ENCODE results near the gene SLC35F3.
"Not testable (repeated sequence)": the region's sequence is repeated elsewhere in the genome, so short reads cannot be mapped to it uniquely, and the experiment has no call there.

Gene SLC35F3

DNA sequence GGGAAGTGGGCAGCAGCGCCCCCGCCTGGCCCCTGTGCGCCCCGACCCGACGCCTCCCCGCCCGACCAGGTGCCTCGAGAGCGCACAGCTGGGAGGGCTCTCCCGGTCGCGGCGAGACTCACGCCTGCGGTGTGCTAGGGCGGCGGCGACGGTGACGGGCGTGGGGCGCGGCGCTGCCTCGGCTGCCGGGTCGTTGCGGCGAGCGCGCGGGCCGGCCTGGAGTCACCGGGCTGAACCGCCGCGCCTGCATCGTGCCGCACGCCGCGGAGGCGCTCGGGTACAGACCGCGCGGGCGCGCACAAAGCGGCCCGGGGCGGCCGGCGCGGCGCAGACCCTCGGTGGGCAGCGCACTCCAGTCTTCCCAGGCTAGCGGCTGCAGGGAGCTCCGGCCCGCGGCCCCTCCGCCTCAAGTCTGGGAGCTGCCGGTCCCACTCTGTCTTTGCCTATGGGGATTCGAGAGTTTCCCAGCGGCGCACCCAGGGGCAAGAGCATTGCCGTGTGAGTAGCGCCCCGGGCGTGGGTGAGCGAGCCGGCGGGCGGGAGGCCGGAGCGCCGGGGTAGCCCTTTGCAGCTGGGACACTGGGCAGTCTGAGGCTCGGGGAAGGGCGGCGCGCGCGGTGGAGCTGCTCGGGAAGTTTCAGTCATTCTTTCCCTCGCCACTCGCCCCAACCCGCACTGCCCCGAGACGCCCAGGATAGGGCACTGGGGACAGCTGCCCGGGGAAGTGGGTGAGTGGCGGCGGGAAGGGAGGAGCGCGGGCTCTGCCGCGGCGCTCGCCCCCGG, at the start of gene SLC35F3:
Gene SLC35F3, plus strand, starts transcription at position 44 of the 783 bp plus-strand sequence.
- no peak for DNase-seq (ENCODE audit: low read depth in 3 of 3, low spot score in 1 of 3)

DNA sequence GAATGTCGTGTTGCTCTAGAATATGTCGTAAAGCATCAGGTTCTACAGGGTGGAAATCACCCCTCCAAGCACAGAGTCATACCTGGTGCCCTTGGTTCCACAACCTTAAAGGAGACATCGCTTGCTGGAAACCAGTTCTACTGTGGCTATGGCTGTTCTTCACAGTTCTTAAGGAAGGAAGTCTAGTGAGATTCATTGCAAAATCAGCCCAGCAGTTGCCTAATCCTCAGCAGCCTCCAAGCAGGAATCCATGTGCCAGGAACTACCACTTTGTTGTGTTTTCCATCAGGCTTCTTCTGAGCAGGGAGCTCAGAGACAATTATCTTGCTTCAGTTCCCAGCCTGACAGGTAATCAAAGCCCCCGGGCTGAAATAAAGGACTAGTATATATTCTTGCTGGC, 45.0 kb upstream of the SLC35F3 start:
- no peak for DNase-seq (ENCODE audit: low read depth in 3 of 3, low spot score in 1 of 3)

DNA sequence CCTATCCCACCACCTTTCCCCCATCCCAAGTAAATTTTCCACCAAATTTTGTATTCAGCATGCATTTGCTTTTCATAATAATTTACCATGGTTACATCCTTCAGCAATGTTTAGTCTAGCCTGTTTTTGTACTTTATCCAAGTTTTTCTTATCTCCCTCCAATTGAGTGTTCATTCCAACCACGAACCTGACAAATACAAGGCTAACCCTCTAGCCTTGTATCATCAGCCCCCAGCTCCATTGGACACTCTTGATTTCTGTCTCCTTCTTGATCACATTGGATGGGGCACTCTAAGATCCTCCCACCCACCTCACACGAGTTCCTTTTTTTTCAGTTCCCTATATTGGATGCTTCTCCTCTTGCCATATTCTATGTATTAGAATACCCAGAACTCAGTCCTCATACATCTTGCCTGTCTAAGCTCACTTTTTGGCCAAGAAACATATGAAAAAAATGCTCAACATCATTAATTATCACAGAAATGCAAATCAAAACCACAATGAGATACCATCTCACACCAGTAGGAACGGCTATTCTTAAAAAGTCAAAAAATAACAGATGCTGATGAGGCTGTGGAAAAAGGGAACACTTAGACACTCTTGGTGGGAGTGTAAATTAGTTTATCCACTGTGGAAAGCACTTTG, 40.5 kb upstream of the SLC35F3 start:
- no peak for DNase-seq (ENCODE audit: low read depth in 3 of 3, low spot score in 1 of 3)

DNA sequence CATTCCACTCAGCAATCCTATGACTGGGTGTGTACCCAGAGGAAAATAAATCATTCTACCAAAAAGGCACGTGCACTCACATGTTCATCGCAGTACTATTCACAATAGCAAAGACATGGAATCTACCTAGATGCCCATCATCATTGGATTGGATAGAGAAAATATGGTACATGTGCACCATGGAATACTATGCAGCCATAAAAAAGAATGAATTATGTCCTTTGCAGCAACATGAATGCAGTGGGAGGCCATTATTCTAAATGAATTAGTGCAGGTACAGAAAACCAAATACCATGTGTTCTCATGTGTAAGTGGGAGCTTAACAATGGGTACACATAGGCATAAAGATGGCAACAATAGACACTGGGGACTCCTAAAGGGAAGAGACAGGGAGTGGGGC, 39.9 kb upstream of the SLC35F3 start:
- DNase-seq (ENCODE audit: low read depth in 3 of 3, low spot score in 1 of 3) = no peak

DNA sequence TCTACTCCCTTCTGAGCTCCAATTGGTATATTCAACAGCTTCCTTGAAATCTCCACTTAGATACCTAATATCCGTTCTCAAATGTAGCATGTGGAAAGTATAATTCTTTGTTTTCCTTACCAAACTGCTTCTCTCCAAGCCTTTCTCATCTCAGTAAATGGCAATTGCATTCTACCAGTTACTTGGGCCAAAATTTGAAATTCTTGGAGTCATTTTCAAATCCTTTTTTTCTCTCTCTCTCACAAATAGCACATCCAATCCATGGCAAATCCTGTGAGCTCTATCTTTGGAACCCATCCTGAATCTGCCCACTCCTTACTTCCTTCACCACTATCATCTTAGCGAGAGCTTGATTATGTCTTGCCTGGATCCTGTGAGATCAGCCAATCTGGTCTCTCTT, 39.3 kb upstream of the SLC35F3 start:
- no peak for DNase-seq (ENCODE audit: low read depth in 3 of 3, low spot score in 1 of 3)

DNA sequence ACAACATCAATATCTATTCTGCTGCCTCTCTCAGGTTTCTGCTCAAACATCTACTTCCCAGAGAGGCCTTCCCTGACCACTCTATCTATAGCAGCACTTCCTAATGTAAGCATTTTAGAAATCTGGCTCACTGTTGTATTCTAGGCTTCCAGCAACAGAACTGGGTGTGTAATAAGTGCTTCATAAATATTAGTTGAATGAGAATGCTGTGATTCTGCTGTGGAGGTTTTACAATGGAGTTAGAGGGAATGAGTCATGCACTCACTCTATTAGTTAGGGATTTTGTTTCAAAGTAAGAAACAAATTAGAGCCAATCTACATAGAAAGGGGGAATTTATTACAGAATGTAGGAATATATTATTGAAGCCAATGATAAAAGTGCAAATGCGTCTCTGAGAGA, 38.6 kb upstream of the SLC35F3 start:
- DNase-seq (ENCODE audit: low read depth in 3 of 3, low spot score in 1 of 3) = no peak

DNA sequence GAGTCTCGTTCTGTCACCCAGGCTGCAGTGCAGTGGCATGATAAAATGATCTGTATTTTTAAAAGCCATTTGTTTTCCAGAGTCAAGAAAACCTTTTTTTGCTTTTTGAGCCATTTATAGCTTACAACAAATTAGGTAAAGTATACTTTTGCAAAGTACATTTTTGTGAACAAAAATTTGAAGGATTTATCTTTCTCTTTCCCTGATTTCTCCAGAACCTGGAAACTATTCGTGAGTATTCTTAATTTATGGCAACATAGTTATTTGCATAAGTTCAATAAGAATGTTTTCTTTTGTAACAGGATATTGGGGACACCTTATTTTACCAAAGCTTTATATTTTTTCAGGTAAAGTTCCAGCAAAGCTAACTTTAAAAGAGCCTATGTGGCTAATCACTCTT, 37.4 kb upstream of the SLC35F3 start:
- DNase-seq (ENCODE audit: low read depth in 3 of 3, low spot score in 1 of 3) = no peak

DNA sequence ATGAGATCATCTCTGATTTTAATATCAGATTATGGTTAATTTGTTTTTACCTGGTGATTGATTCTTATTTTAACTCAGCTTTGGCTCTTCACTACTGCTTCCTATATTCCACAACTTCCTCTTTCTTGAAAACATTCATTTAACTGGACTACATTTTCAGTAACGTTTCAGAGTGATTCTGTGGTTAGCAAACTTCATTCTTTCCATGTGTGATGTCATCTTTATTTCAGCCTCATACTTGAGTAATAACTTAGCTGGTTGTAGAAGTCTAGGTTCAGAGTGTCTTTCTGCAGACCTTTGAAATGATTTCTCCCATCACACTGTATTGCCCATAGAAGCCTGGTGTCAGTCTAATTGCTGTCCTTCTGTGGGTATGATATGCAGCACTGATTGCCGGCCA, 36.0 kb upstream of the SLC35F3 start:
- no peak for DNase-seq (ENCODE audit: low read depth in 3 of 3, low spot score in 1 of 3)

DNA sequence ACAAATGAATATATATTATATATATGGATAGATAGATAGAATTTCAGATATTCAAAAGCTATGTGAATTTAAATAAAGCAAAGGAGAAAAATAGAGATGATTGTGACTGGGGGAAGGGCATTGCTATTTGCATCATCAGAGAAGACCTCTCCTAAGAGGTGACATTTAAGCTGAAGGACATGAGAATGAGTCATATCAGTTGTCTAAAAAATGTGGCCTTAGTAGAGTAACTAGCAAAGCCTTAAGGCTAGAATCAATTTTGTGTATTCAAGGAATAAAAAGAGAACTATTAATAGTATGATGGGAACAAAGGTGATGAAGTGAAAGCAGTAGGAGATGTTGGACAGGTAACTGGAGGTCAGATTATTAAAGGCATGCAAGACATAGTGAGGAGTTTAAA, 34.8 kb upstream of the SLC35F3 start:
- no peak for DNase-seq (ENCODE audit: low read depth in 3 of 3, low spot score in 1 of 3)

DNA sequence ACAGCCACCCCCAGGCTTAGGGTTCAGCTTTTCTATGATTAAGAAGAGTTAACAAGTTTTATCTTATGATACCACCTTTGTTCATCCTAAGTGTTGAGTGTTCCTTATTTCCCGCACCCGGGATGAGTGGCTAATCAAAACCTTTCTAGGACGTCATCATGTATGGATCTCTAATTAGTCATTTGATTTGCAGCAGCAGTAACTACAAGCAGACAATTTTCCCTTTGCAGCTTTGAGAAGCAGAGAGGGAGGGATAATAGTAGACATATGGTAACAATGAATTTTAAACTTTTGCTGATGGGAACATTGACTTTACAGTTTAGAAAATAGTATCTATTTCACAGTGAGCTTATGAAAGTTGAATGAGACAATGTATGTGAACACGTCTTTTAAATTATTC, 30.8 kb upstream of the SLC35F3 start:
- no peak for DNase-seq (ENCODE audit: low read depth in 3 of 3, low spot score in 1 of 3)

DNA sequence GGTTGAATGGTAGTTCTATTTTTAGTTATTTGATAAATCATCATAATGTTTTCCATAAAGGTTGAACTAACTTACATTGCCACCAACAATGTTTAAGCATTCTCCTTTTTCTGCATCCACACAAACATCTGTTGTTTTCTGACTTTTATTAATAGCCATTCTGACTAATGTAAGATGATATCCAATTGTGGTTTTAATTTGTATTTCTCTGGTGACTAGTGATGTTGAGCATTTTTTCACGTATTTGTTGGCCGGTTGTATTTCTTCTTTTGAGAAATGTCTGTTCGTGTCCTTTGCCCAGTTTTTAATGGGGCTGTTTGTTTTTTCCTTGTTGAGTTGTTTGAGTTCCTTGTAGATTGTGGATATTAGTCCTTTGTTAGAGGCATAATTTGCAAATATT, 24.6 kb upstream of the SLC35F3 start:
- DNase-seq (ENCODE audit: low read depth in 3 of 3, low spot score in 1 of 3) = no peak

DNA sequence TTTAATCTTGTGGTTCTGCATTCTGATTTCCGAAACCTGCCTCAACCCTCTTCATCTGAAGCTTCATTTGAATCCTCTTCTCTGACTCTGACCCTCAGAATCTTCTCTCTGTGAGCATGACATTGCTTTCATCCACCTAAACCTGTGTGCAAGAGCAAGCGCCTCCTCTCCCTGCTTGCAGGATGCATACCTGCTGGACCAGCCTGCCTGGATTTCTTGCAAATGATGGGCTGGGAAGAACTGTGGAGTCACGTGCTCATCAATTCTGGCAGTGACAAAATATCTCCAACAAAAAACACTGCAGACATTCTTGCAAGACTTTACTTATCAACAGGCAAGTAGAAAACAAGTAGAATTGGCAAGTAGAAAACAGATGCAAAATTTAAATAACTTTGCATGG, 20.8 kb upstream of the SLC35F3 start:
- DNase-seq (ENCODE audit: low read depth in 3 of 3, low spot score in 1 of 3) = no peak

DNA sequence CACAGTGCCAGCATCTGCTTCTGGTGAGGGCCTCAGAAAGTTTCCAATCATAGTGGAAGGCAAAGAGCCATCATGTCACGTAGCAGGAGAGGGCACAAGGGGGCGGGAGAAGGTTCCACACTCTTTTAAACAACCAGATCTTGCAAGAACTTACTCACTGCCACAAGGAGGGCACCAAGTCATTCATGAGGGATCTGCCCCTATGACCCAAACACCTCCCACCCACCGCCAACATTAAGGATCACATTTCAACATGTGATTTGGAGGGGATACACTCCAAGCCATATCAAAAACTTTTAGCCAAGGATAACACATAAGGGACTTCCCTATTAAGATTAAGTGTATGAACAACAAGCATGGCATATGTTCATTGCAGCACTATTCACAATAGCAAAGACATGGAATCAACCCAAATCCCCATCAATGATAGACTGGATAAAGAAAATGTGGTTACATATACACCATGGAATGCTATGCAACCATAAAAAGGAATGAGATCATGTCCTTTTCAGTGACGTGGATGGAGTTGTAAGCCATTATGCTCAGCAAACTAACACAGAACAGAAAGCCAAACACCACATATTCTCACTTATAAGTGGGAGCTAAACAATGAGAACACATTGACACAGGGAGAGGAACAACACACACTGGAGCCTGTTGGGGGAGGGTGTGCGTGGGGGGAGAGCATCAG, 19.9 kb upstream of the SLC35F3 start:
- DNase-seq (ENCODE audit: low read depth in 3 of 3, low spot score in 1 of 3) = no peak

DNA sequence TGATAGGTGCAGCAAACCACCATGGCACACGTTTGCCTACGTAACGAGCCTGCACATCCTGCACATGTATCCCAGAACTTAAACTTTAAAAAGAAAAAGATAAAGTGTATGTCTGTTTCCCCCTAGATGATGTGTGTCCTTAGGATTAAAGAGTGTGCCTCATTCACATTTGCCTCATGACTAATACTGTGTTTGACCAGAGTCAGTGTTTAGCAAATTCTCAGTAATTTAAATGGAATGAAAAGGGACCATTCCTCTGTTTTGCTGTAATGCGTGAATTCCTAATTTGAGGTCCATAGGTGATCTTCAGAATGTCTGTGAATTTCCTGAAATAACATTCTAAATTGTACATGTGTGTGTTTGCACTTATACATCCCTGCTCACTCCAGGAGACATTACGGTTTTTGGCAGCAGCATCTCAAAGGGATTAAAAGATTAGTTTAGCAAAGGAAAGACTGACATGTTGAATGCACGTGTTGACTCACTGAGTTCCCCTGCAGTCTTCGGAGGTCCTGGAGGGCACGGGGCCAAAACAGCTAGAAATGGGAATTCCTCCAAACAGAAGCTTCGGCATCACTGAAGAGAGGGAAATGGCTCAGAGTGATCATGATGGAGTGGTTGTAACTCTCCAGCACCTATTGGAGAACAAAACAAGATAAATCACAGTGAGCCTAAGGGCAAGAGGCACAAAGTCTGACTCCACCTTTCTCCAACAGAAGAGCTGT, 19.1 kb upstream of the SLC35F3 start:
- DNase-seq (ENCODE audit: low read depth in 3 of 3, low spot score in 1 of 3) = no peak

DNA sequence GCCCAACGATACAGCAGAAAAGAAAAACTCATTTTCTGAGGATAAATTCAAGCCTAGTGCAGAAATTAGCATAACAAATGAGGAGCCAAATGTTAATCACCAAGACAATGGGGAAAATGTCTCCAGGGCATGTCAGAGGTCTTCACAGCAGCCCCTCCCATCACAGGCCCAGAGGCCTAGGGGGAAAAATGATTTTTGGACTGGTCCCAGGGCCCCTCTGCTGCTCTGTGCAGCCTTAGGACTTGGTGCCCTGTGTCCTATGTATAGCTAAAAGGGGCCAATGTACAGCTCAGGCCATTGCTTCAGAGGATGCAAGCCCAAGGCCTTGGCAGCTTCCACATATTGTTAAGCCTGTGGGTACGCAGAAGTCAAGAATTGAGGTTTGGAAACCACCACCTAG, 13.3 kb upstream of the SLC35F3 start:
- not testable (repeated sequence) for DNase-seq (ENCODE audit: low read depth in 3 of 3, low spot score in 1 of 3)

DNA sequence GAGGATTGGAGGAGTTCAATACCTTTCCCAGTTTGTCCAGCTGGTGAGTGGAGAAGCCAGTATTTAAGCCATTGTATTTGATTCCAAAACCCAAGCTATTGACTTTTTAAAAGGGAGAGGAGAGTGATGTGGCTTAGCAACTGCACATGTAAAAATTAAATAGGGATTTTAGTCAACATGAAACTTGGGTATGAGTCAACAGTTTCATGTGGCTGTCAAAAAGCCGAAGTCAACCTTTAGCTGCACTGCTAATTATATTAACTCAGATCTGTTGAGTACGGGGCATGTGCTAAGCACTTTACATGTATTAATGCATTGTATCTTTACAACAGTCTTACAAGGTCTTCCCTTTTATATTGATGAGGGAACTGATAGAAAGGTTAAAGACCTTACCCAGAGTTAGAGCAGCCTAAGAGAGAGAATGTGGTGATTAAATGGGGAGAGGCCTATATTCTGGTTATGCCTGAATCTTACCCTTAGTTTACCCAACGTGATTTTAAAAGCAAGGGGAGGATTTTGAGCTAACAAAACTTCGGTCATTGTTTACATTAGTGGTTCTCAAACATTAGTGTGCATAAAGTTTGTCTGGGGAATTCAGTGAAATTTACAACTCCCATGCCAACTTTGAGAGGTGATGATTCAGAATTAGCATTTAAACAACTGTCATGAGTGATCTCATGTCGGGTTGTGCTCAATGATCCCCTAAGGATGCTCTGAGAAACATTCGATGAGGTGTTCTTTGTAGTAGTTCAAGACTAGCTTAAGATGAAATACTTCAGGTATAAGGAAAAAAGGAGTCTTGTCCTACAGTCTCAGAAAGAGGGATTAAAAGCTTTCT, 6.9 kb upstream of the SLC35F3 start:
- no peak for DNase-seq (ENCODE audit: low read depth in 3 of 3, low spot score in 1 of 3)

DNA sequence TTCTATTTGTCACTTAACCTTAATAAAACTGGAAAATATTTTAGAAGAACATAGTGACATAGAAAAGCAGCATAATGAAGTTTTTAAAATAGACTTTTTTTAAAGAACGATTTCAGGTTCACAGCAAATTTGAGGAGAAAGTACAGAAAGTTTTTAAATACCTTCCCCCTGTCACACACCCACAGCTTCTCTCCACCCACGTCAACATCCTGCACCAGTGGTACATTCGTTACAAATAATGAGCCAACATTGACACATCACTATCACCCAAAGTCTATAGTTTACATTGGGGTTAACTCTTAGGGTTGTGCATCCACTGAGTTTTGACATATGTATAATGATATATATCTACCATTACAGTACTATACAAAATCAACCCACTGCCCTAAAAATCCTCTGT, 3.0 kb upstream of the SLC35F3 start:
- no peak for DNase-seq (ENCODE audit: low read depth in 3 of 3, low spot score in 1 of 3)

DNA sequence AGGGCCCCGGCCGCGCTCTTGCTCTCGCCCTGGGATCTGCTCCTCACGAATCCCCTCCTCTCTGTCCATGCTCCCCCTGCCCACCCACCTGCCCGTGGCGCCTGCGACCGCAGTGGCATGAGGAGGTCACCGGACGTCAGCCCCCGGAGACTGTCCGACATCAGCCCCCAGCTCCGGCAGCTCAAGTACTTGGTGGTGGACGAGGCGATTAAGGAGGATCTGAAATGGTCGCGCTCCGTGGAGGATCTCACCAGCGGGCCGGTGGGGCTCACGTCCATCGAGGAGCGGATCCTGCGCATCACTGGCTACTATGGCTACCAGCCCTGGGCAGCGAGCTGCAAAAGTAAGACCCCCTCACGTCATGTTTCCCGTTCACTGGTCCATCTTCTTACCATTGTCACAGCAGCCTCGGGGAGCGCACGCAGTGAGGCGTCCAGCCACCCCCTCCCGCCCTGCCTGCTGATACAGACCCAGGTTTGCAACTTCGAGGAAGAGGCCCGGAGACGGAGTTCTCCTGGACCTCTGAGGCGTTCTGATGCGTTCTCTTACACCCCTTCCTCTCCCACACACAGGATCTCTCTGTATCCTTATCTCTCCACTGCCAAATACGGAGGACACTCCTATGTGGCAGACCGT, 1.1 kb downstream of the SLC35F3 start:
- DNase-seq (ENCODE audit: low read depth in 3 of 3, low spot score in 1 of 3) = no peak

DNA sequence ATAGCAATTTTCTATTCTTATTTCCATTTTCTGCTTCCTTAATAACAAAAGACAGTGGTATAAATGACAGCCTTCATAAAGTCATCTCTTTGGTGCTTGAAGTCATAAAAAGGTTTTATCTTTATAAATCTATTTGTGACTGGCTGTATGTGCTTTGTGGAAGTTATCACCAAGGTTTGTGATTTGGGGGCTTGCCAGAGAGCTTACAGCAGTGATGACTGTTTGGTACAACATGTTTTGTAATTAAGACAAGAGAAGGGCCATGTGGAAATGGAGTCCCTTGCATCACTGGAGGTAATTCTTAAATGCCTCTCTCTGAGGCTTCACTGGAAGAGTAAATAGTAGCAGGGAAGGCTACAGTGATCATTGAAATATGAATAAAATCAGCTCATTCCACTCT, 2.7 kb downstream of the SLC35F3 start:
- DNase-seq (ENCODE audit: low read depth in 3 of 3, low spot score in 1 of 3) = no peak

DNA sequence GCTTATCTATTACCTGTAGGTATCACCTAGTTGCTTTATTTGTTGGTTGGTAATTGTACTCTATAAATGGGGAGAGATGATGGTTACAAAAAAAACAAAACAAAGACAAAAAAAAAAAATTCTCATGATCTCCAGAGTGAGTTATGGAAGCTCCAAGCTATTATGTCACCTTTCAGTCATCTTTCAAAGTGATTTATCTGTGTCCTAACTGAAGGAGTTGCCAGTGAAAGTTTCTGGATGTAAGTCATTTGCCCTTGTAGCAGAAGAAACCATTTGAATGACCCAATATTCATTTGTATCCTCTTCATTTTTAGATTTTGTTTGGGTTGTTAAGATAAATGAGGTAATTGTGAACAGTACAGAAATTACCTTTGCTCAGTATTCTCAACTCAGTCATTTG, 3.6 kb downstream of the SLC35F3 start:
- DNase-seq (ENCODE audit: low read depth in 3 of 3, low spot score in 1 of 3) = no peak
